Endothelial cell of umbilical vein (primary cell): ENCODE results near the gene COL5A1. TPM values are rescaled to one million over a fixed set of nuclear protein-coding genes. Genes with fewer than 3 reads are reported as not detected.

Source experiments
- BruUV-seq: library from RNA; stranded (reverse); fragments of 400-500 nt; replicated peaks from 2 replicates; lab custom pipeline; 2021; lab: Mats Ljungman, UMichigan
- CTCF ChIA-PET: fragments of 300-600, 350-600 bp; sonication (Branson Sonifier 250); formaldehyde crosslinking; loops from one replicate; lab custom pipeline; 2021; ENCODE audit warnings: antibody characterized with exemption, inconsistent platforms; lab: Charles Lee
- POLR2A ChIA-PET: fragments of 300-600, 350-600 bp; sonication (Branson Sonifier 250); formaldehyde crosslinking; loops from one replicate; lab custom pipeline; 2021; ENCODE audit warnings: antibody characterized with exemption, inconsistent platforms; lab: Charles Lee
- DNase-seq: peaks from one replicate; pipeline ENCODE4 v3.0.0-alpha.2; 2011; ENCODE audit warnings: low read depth, low spot score
- FAIRE-seq: peaks from 2 replicates; lab custom pipeline; 2011; peaks lifted over from hg19 to GRCh38; lab: Jason Lieb, UNC
- H2AFZ ChIP-seq: 2 replicates; pipeline ENCODE4 v1.6.0; 2012; ENCODE audit warnings: low read depth, low read length, control low read depth, inconsistent platforms
- H3K27ac ChIP-seq: 2 replicates; pipeline ENCODE4 v1.5.1; 2011; ENCODE audit warnings: low read depth, mild to moderate bottlenecking, control low read depth, low read length, moderate library complexity; ENCODE audit not compliant: insufficient read depth
- H3K27me3 ChIP-seq, 2 experiments: 2 replicates each; pipeline versions ENCODE4 v1.6.0 to v1.6.1; 2011; ENCODE audit warnings: low read length in 2 of 2, mixed read lengths in 1 of 2; ENCODE audit not compliant: control insufficient read depth in 2 of 2, insufficient read depth in 2 of 2
- H3K36me3 ChIP-seq, 2 experiments: 2 replicates in 1 of 2; 3 replicates in 1 of 2; pipeline ENCODE4 v1.5.1; 2011; ENCODE audit warnings: low read length in 2 of 2, mild to moderate bottlenecking in 1 of 2, moderate library complexity in 1 of 2; ENCODE audit not compliant: control insufficient read depth in 2 of 2, insufficient read depth in 2 of 2; ENCODE audit errors: extremely low read depth in 1 of 2
- H3K4me1 ChIP-seq: 3 replicates; pipeline ENCODE4 v1.5.1; 2011; ENCODE audit warnings: mild to moderate bottlenecking, low read length; ENCODE audit not compliant: control insufficient read depth, insufficient read depth; ENCODE audit errors: extremely low read depth
- H3K4me2 ChIP-seq: 2 replicates; pipeline ENCODE4 v1.6.1; 2011; ENCODE audit warnings: low read length, control low read depth, mixed read lengths; ENCODE audit not compliant: insufficient read depth
- H3K4me3 ChIP-seq, 3 experiments: fragments of 200-600 bp in 1 of 3; sonication (generic), shearing (Covaris generic) in 1 of 3; replicated peaks in 1 of 3; 2 replicates each; pipeline ENCODE4 v1.5.1; 2011 to 2016; ENCODE audit warnings: control low read depth in 3 of 3, low read length in 3 of 3, mild to moderate bottlenecking in 2 of 3, inconsistent platforms in 1 of 3, low read depth in 1 of 3, moderate library complexity in 1 of 3; ENCODE audit not compliant: insufficient read depth in 1 of 3
- H3K79me2 ChIP-seq: 2 replicates; pipeline ENCODE4 v1.6.0; 2012; ENCODE audit warnings: low read length, inconsistent platforms; ENCODE audit not compliant: control insufficient read depth, insufficient read depth
- H3K9ac ChIP-seq: replicated peaks from 2 replicates; pipeline ENCODE3; 2011; ENCODE audit warnings: low read length, control low read depth; ENCODE audit not compliant: insufficient read depth; ENCODE audit errors: extremely low read depth
- H3K9me1 ChIP-seq: replicated peaks from 3 replicates; pipeline ENCODE4 v1.6.0; 2011; ENCODE audit warnings: mild to moderate bottlenecking, low read length; ENCODE audit not compliant: control insufficient read depth, insufficient read depth; ENCODE audit errors: extremely low read depth
- H3K9me3 ChIP-seq: replicated peaks from 2 replicates; pipeline ENCODE4 v1.5.1; 2012; ENCODE audit warnings: low read length, inconsistent platforms; ENCODE audit not compliant: control insufficient read depth, insufficient read depth
- H4K20me1 ChIP-seq: replicated peaks from 2 replicates; pipeline ENCODE3; 2011; ENCODE audit warnings: mild to moderate bottlenecking, low read length; ENCODE audit not compliant: control insufficient read depth, insufficient read depth; ENCODE audit errors: extremely low read depth
- CTCF ChIP-seq, 2 donors: IDR thresholded peaks; 1 replicate in 1 of 2; 2 replicates in 1 of 2; pipeline ENCODE4 v1.5.1; 2011; ENCODE audit warnings: low read length in 2 of 2, mild to moderate bottlenecking in 2 of 2, moderate library complexity in 2 of 2, control low read depth in 1 of 2, inconsistent platforms in 1 of 2, low read depth in 1 of 2; ENCODE audit not compliant: insufficient read depth in 1 of 2; ENCODE audit errors: extremely low read depth in 1 of 2
- EZH2 ChIP-seq: IDR thresholded peaks from 2 replicates; pipeline ENCODE4 v1.6.1; 2012; ENCODE audit warnings: borderline replicate concordance, low read depth, mild to moderate bottlenecking, moderate library complexity, low read length, inconsistent platforms; ENCODE audit not compliant: severe bottlenecking
- FOS ChIP-seq: IDR thresholded peaks from 2 replicates; pipeline ENCODE4 v1.6.1; 2011; ENCODE audit warnings: mild to moderate bottlenecking, low read length, moderate library complexity, borderline replicate concordance; ENCODE audit not compliant: insufficient read depth
- GATA2 ChIP-seq: IDR thresholded peaks from 2 replicates; pipeline ENCODE4 v1.7.0; 2011; ENCODE audit warnings: low read depth, mild to moderate bottlenecking, moderate library complexity, mixed read lengths, low read length; ENCODE audit not compliant: insufficient read length, insufficient read depth
- JUN ChIP-seq: IDR thresholded peaks from 2 replicates; pipeline ENCODE4 v1.6.1; 2011; ENCODE audit warnings: borderline replicate concordance, low read depth; ENCODE audit not compliant: insufficient read length, insufficient read depth
- MAX ChIP-seq: IDR thresholded peaks from 2 replicates; pipeline ENCODE4 v1.6.1; 2011; ENCODE audit not compliant: insufficient read depth, insufficient read length
- MYC ChIP-seq: IDR thresholded peaks from one replicate; pipeline ENCODE4 v1.6.1; 2011; ENCODE audit warnings: mild to moderate bottlenecking, low read depth, low read length
- POLR2A ChIP-seq: IDR thresholded peaks from 2 replicates; pipeline ENCODE4 v1.6.1; 2012; ENCODE audit warnings: low read depth, mild to moderate bottlenecking, control low read depth, low read length
- POLR2AphosphoS5 ChIP-seq: IDR thresholded peaks from 2 replicates; pipeline ENCODE4 v1.6.1; 2012; ENCODE audit warnings: low read depth, mild to moderate bottlenecking, control low read depth, low read length, moderate library complexity; ENCODE audit not compliant: insufficient read depth
- dilution Hi-C: fragments of 300-500 bp; cut with MboI; formaldehyde crosslinking; loops from one replicate; pipeline ENCODE4 v1.15.0; 2019; ENCODE audit warnings: low sequenced_read_pairs; ENCODE audit not compliant: extremely low pct_ligation_motif_present
- intact Hi-C: fragments of 100-400 bp; cut with micrococcal nuclease; formaldehyde crosslinking; loops from one replicate; pipeline ENCODE4 v1.10.0; 2022
- polyA plus RNA-seq, 4 experiments: library from polyadenylated mRNA; depleted of rRNA in 3 of 4; stranded (reverse) in 3 of 4; unstranded in 1 of 4; fragments of >200 nt; gene quantifications; 2 replicates each; pipeline versions ENCODE4 v1.2.1 to v1.2.3, GENCODE V29; 2011 to 2012; ENCODE audit warnings: missing spikeins in 1 of 4
- total RNA-seq: library from RNA; stranded (reverse); gene quantifications from 2 replicates; pipeline ENCODE4 v1.2.3, GENCODE V29; 2021

The COL5A1 gene
- total and polyA plus RNA-seq, 2 donors (not counting 3 experiments of a cell fraction or from before 2014, with no cell fraction given), result 97.4 to 175 TPM

- TF ChIP-seq CTCF (IDR thresholded peaks at IDR 0.05; ENCODE audit: extremely low read depth in 1 of 2, insufficient read depth in 1 of 2, low read depth in 1 of 2, low read length in 2 of 2) (no peak), GATA2 (no peak), FOS (no peak), POLR2A (no peak), JUN (no peak), MAX (no peak), POLR2AphosphoS5 (no peak), EZH2 (no peak), MYC (no peak)
- no peak overlapping the region for H3K4me3 ChIP-seq
- no peak overlapping the region for H3K4me2 ChIP-seq
- BruUV-seq, result no TSS peak
- H3K9me3 ChIP-seq, result no peaks in the 10 kb centered on the region
- dilution Hi-C loops (no loop called here), intact Hi-C loops (no loop called here)
- no peaks in the 10 kb centered on the region for H3K27me3 ChIP-seq
- ChIA-PET POLR2A (no interaction called here), CTCF (no interaction called here)
- no peaks in the 10 kb centered on the region for H4K20me1 ChIP-seq
- no peak for DNase-seq
- no peak for FAIRE-seq
- H3K9me1 ChIP-seq, result no peaks in the 10 kb centered on the region
- no peak overlapping the region for H2AFZ ChIP-seq
- no peaks in the 10 kb centered on the region for H3K4me1 ChIP-seq
- H3K79me2 ChIP-seq, result no peaks in the 10 kb centered on the region
- H3K27ac ChIP-seq, result no peak overlapping the region
- H3K36me3 ChIP-seq, result peaks cover 3 to 38% of the 10 kb centered on the region in 2 experiments
- no peak overlapping the region for H3K9ac ChIP-seq
Measured at GRCh38 chr9:134812343-134812673, 170.7 kb downstream of the COL5A1 start.
